Gastroesophageal sphincter (tissue), 3 donors: ENCODE data around the gene SIK1.
"Not testable (repeated sequence)": the region's sequence is repeated elsewhere in the genome, so short reads cannot be mapped to it uniquely, and the experiment has no call there.

Experiments
- CTCF ChIP-seq, 4 experiments: fragments of 200-600 bp in 2 of 4; fragments of 450-650 bp in 2 of 4; sonication (generic) in 1 of 4; IDR thresholded peaks; one replicate each; pipeline ENCODE4 v1.5.1; 2017 to 2019; ENCODE audit warnings: antibody characterized with exemption in 4 of 4, mild to moderate bottlenecking in 2 of 4, moderate library complexity in 2 of 4
- EP300 ChIP-seq: sonication (generic); formaldehyde crosslinking; IDR thresholded peaks from one replicate; pipeline ENCODE4 v1.6.1; 2017; ENCODE audit warnings: antibody characterized with exemption, mild to moderate bottlenecking
- POLR2A ChIP-seq, 2 donors: fragments of 450-650 bp; IDR thresholded peaks; one replicate each; pipeline ENCODE4 v1.6.1; 2017; ENCODE audit warnings: antibody characterized with exemption in 2 of 2, mild to moderate bottlenecking in 2 of 2, moderate library complexity in 1 of 2

- not testable (repeated sequence) for TF ChIP-seq CTCF (IDR thresholded peaks at IDR 0.05); POLR2A (IDR thresholded peaks at IDR 0.05); EP300
Observed at GRCh38 chr21:43456616-43457314, 29.8 kb upstream of the SIK1 start.
